ENCODE results near the gene MCF2L2.
"Not testable (repeated sequence)": the region's sequence is repeated elsewhere in the genome, so short reads cannot be mapped to it uniquely, and the experiment has no call there.

Gene MCF2L2

GRCh38 chr3:183178833-183179549, 249.4 kb downstream of the MCF2L2 start:
- DNase-seq (ENCODE audit: insufficient read length, low spot score) = peak; percentile 61
- TF ChIP-seq TAF1 (IDR thresholded peaks at IDR 0.05; ENCODE audit: low read depth, low read length) (no peak), POLR2A (IDR thresholded peaks at IDR 0.05; ENCODE audit: low read depth, low read length) (no peak), POU2F2 (IDR thresholded peaks at IDR 0.05; ENCODE audit: low read depth, low read length) (no peak), PAX5 (IDR thresholded peaks at IDR 0.05; ENCODE audit: insufficient read depth, low read length, severe bottlenecking) (no peak), SPI1 (IDR thresholded peaks at IDR 0.05; ENCODE audit: low read depth, low read length) (no peak), POLR2AphosphoS5 (IDR thresholded peaks at IDR 0.05; ENCODE audit: low read depth, low read length) (no peak)
- no peak for FAIRE-seq

GRCh38 chr3:183178512-183178832, 249.9 kb downstream of the MCF2L2 start:
- FAIRE-seq (no peak), DNase-seq (ENCODE audit: insufficient read length, low spot score) (no peak)
- TF ChIP-seq POU2F2 (IDR thresholded peaks at IDR 0.05; ENCODE audit: low read depth, low read length) = no peak
- no peak for TF ChIP-seq TAF1 (IDR thresholded peaks at IDR 0.05; ENCODE audit: low read depth, low read length)
- no peak for TF ChIP-seq SPI1 (IDR thresholded peaks at IDR 0.05; ENCODE audit: low read depth, low read length)
- TF ChIP-seq POLR2AphosphoS5 (IDR thresholded peaks at IDR 0.05; ENCODE audit: low read depth, low read length) = no peak
- TF ChIP-seq POLR2A (IDR thresholded peaks at IDR 0.05; ENCODE audit: low read depth, low read length) = no peak
- no peak for TF ChIP-seq PAX5 (IDR thresholded peaks at IDR 0.05; ENCODE audit: insufficient read depth, low read length, severe bottlenecking)

GRCh38 chr3:183172051-183172639, 256.3 kb downstream of the MCF2L2 start:
- no peak for DNase-seq (ENCODE audit: insufficient read length, low spot score)
- TF ChIP-seq PAX5 (IDR thresholded peaks at IDR 0.05; ENCODE audit: insufficient read depth, low read length, severe bottlenecking) (no peak), POLR2AphosphoS5 (IDR thresholded peaks at IDR 0.05; ENCODE audit: low read depth, low read length) (no peak), POLR2A (IDR thresholded peaks at IDR 0.05; ENCODE audit: low read depth, low read length) (no peak), SPI1 (IDR thresholded peaks at IDR 0.05; ENCODE audit: low read depth, low read length) (no peak), TAF1 (IDR thresholded peaks at IDR 0.05; ENCODE audit: low read depth, low read length) (no peak), POU2F2 (IDR thresholded peaks at IDR 0.05; ENCODE audit: low read depth, low read length) (no peak)

GRCh38 chr3:183167975-183168374, 260.4 kb downstream of the MCF2L2 start:
- FAIRE-seq; DNase-seq (ENCODE audit: insufficient read length, low spot score): not testable (repeated sequence)

More at GRCh38 chr3:183172051-183172639, 256.3 kb downstream of the MCF2L2 start:
- no peak for FAIRE-seq

- FAIRE-seq (no peak), DNase-seq (ENCODE audit: insufficient read length, low spot score) (no peak)
- TF ChIP-seq TAF1 (IDR thresholded peaks at IDR 0.05; ENCODE audit: low read depth, low read length) (no peak), POLR2AphosphoS5 (IDR thresholded peaks at IDR 0.05; ENCODE audit: low read depth, low read length) (no peak), POLR2A (IDR thresholded peaks at IDR 0.05; ENCODE audit: low read depth, low read length) (no peak), POU2F2 (IDR thresholded peaks at IDR 0.05; ENCODE audit: low read depth, low read length) (no peak)
Measured at GRCh38 chr3:183163563-183163962, 264.9 kb downstream of the MCF2L2 start.

GRCh38 chr3:183161552-183162336, 266.7 kb downstream of the MCF2L2 start:
- TF ChIP-seq TAF1 (IDR thresholded peaks at IDR 0.05; ENCODE audit: low read depth, low read length) (peak; percentile 46), PAX5 (IDR thresholded peaks at IDR 0.05; ENCODE audit: insufficient read depth, low read length, severe bottlenecking) (peak; percentile 84), POLR2AphosphoS5 (IDR thresholded peaks at IDR 0.05; ENCODE audit: low read depth, low read length) (peak; percentile 59; the same call in 1 of the 2 replicates), POU2F2 (IDR thresholded peaks at IDR 0.05; ENCODE audit: low read depth, low read length) (peak; percentile 62), SPI1 (IDR thresholded peaks at IDR 0.05; ENCODE audit: low read depth, low read length) (peak; percentile 95), POLR2A (IDR thresholded peaks at IDR 0.05; ENCODE audit: low read depth, low read length) (0 out of 2 replicates have a peak, but pooled peaks have one; percentile 51)
- DNase-seq (ENCODE audit: insufficient read length, low spot score) (peak; percentile 42), FAIRE-seq (peak; percentile 98)

GRCh38 chr3:183160616-183161015, 267.8 kb downstream of the MCF2L2 start:
- no peak for TF ChIP-seq TAF1 (IDR thresholded peaks at IDR 0.05; ENCODE audit: low read depth, low read length)
- 0 out of 2 replicates have a peak, but pooled peaks have one; percentile 18 for TF ChIP-seq POLR2AphosphoS5 (IDR thresholded peaks at IDR 0.05; ENCODE audit: low read depth, low read length)
- no peak for FAIRE-seq
- no peak for DNase-seq (ENCODE audit: insufficient read length, low spot score)

- DNase-seq (ENCODE audit: insufficient read length, low spot score) (no peak), FAIRE-seq (peak; percentile 62)
- TF ChIP-seq TAF1 (IDR thresholded peaks at IDR 0.05; ENCODE audit: low read depth, low read length) (no peak), POLR2A (IDR thresholded peaks at IDR 0.05; ENCODE audit: low read depth, low read length) (no peak), PAX5 (IDR thresholded peaks at IDR 0.05; ENCODE audit: insufficient read depth, low read length, severe bottlenecking) (no peak), SPI1 (IDR thresholded peaks at IDR 0.05; ENCODE audit: low read depth, low read length) (no peak), POU2F2 (IDR thresholded peaks at IDR 0.05; ENCODE audit: low read depth, low read length) (no peak), POLR2AphosphoS5 (IDR thresholded peaks at IDR 0.05; ENCODE audit: low read depth, low read length) (no peak)
Measured at GRCh38 chr3:183159333-183159732, 269.1 kb downstream of the MCF2L2 start.

GRCh38 chr3:183158551-183159006, 269.8 kb downstream of the MCF2L2 start:
- TF ChIP-seq POLR2AphosphoS5 (IDR thresholded peaks at IDR 0.05; ENCODE audit: low read depth, low read length) = peak; percentile 72
- TF ChIP-seq SPI1 (IDR thresholded peaks at IDR 0.05; ENCODE audit: low read depth, low read length) = peak; percentile 65
- TF ChIP-seq TAF1 (IDR thresholded peaks at IDR 0.05; ENCODE audit: low read depth, low read length) = 0 out of 2 replicates have a peak, but pooled peaks have one; percentile 31
- TF ChIP-seq PAX5 (IDR thresholded peaks at IDR 0.05; ENCODE audit: insufficient read depth, low read length, severe bottlenecking) = no peak
- TF ChIP-seq POLR2A (IDR thresholded peaks at IDR 0.05; ENCODE audit: low read depth, low read length) = peak; percentile 71; the same call in 1 of the 2 replicates
- TF ChIP-seq POU2F2 (IDR thresholded peaks at IDR 0.05; ENCODE audit: low read depth, low read length) = peak; percentile 99
- peak; percentile 92 for FAIRE-seq
- DNase-seq (ENCODE audit: insufficient read length, low spot score) = peak; percentile 68

All from GM12891 (cell line).